Measurements from ENCODE around the gene VWA5B1. TPM values are rescaled to one million over a fixed set of nuclear protein-coding genes. Genes with fewer than 3 reads are reported as not detected.

VWA5B1 gene
- total and polyA plus RNA-seq, 8 donors: not detected

- Histone ChIP-seq H3K9me3 (no peaks in the 10 kb centered on the region), H3K36me3 (no peaks in the 10 kb centered on the region), H3K4me3 (no peak overlapping the region), H3K27ac (no peak overlapping the region), H3K4me1 (peaks cover 0 to 15% (median 3%) of the 10 kb centered on the region in 4 donors), H3K27me3 (peaks cover 0 to 75% (median 6%) of the 10 kb centered on the region in 3 donors)
- peak in 1 of 2 donors; percentile 11 for DNase-seq
- WGBS, 5 donors: 63 to 75% (median 68%) methylated on average over 8 of the region's 8 CpGs
- intact Hi-C loops (cut with DNase I; ENCODE audit: low total_unique reads): no loop called here
- TF ChIP-seq CTCF (IDR thresholded peaks at IDR 0.05): no peak
- no peak for TF ChIP-seq EP300 (IDR thresholded peaks at IDR 0.05)
- TF ChIP-seq POLR2AphosphoS5 (IDR thresholded peaks at IDR 0.05): no peak
- no peak for TF ChIP-seq POLR2A (IDR thresholded peaks at IDR 0.05)
These were observed 34.2 kb downstream of the VWA5B1 start for GRCh38 chr1:20324704-20325406.

DNA sequence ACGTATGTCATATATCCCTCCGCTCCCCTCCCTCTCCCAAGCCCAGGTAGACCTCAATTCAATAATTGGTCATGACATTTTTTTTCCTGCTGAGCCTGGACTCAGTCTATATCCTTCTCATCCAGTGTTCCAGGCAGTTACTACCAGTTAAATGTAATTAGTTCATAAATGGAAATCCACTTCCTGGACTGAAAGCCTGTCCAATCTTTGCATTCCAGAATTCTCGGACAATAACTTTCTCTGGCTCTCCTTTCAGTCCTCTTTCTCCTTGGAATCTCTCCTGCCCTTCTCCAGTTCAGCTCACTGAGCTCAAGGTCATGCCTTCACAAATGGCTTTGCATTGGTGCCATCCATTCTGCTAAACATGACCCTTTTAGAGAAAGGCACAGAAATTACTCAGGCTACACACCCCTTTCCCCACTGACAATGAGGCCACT, 34.8 kb downstream of the VWA5B1 start:
- WGBS, 5 donors: 37 to 72% (median 64%) methylated on average over 3 of the region's 3 CpGs
- peak in 1 of 2 donors; percentile 18 for DNase-seq
- Histone ChIP-seq H3K36me3 (no peaks in the 10 kb centered on the region), H3K4me1 (peaks cover 0 to 15% (median 3%) of the 10 kb centered on the region in 4 donors), H3K9me3 (no peaks in the 10 kb centered on the region), H3K4me3 (no peak overlapping the region), H3K27me3 (peaks cover 0 to 74% (median 7%) of the 10 kb centered on the region in 3 donors), H3K27ac (no peak overlapping the region)
- intact Hi-C loops (cut with DNase I; ENCODE audit: low total_unique reads): no loop called here
- TF ChIP-seq POLR2AphosphoS5 (IDR thresholded peaks at IDR 0.05) (no peak), CTCF (IDR thresholded peaks at IDR 0.05) (no peak), EP300 (IDR thresholded peaks at IDR 0.05) (no peak), POLR2A (IDR thresholded peaks at IDR 0.05) (no peak)

DNA sequence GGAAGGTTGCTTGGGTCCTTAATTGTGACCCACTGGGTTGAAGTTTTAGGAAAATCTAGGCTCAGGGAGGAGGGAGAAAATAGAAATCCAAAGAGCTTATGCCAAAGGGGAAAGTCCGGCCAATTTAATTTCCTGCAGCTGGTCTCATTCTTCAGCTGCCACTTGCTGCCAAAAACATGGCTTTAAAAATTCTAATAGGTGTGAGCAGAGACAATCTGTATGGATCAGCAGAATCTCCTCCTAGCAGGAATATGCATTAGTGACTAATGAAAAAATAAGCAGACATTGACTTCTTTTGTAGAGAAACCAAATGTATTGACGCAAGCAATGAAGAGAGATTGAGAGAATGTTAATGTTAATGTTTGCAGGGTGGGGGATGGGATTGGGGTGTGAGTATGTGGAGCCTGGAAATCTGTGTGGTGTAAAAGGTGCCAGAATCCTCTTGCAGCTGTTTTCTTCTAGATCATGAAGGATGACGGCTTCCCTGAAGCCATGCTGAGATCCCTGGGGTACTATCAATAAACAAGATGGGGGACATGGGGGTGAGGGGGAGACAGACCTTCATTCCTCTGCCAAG, 35.3 kb downstream of the VWA5B1 start:
- H3K9me3 ChIP-seq: no peaks in the 10 kb centered on the region
- H3K4me1 ChIP-seq: peaks cover 0 to 15% (median 3%) of the 10 kb centered on the region in 4 donors
- H3K27me3 ChIP-seq: peaks cover 0 to 75% (median 7%) of the 10 kb centered on the region in 3 donors
- DNase-seq: peak in 1 of 2 donors; percentile 56
- no peak overlapping the region for H3K27ac ChIP-seq
- no peak overlapping the region for H3K4me3 ChIP-seq
- H3K36me3 ChIP-seq: no peaks in the 10 kb centered on the region
- intact Hi-C loops (cut with DNase I; ENCODE audit: low total_unique reads): no loop called here
- TF ChIP-seq POLR2AphosphoS5 (IDR thresholded peaks at IDR 0.05) (no peak), CTCF (IDR thresholded peaks at IDR 0.05) (no peak), EP300 (IDR thresholded peaks at IDR 0.05) (no peak), POLR2A (IDR thresholded peaks at IDR 0.05) (no peak)
- WGBS, 5 donors: 33 to 58% (median 49%) methylated on average over 3 of the region's 3 CpGs

- Histone ChIP-seq H3K9me3 (no peaks in the 10 kb centered on the region), H3K27me3 (peaks cover 0 to 68% (median 7%) of the 10 kb centered on the region in 3 donors), H3K4me1 (peaks cover 0 to 11% (median 3%) of the 10 kb centered on the region in 4 donors), H3K36me3 (no peaks in the 10 kb centered on the region), H3K27ac (no peak overlapping the region), H3K4me3 (no peak overlapping the region)
- TF ChIP-seq EP300 (IDR thresholded peaks at IDR 0.05): no peak
- no peak for TF ChIP-seq POLR2AphosphoS5 (IDR thresholded peaks at IDR 0.05)
- no peak for TF ChIP-seq POLR2A (IDR thresholded peaks at IDR 0.05)
- no peak for TF ChIP-seq CTCF (IDR thresholded peaks at IDR 0.05)
- intact Hi-C loops (cut with DNase I; ENCODE audit: low total_unique reads): no loop called here
- no peak for DNase-seq
- WGBS, 5 donors: 67 to 81% (median 75%) methylated on average over 6 of the region's 6 CpGs
These were observed 36.8 kb downstream of the VWA5B1 start for GRCh38 chr1:20327467-20327866.

All from stomach (tissue), 9 donors.